Measurements from ENCODE around the gene TUFT1. TPM values are rescaled to one million over a fixed set of nuclear protein-coding genes. Genes with fewer than 3 reads are reported as not detected.

The TUFT1 gene
- total RNA-seq, 1 donor from 2014 or later: 3.6 TPM

DNA sequence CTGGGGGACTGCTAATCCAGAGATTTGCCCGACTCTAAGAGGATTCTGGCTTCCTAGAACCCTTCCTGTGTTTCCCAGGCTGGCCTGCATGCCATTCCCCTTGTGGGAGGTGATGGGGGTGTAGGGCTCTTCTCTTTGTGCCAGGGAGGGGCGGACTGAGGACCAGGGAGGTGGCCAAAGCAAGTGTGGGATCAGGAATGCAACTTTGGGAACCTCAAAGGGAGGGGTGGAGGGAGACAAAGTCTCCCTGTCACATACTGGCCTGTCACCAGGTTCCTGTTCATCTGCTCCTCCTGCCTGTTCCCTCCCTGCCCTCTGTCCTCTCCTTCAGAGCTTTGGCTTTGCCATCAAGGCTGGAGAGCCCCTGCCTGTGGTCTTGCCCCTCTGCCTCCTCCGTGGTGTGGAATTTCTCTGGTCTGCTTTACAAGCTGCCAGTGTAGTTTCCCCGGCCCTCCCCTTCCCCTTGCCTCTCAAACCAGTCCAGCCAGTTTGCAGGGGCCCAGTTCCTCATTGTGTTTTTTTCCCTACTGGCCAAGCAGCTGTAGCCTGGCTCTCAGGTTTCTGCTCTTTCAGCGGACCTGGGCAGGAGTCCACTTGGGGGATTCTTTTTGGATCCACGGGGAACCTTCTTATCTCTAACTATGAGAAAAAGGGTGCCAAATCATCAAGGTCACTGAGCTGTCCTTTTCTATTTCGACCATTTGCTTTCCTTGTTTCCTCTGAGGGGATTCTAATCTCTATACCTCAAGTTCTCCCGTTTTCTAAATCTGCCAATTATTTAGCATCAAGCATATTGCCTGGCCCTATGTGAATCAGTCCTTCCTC lies 27.1 kb upstream of the TUFT1 start:
- intact Hi-C loops (cut with micrococcal nuclease): loop anchor here (10.0 kb wide), 1 partner anchor 48 kb away; no protein-coding TSS in a partner anchor
- Histone ChIP-seq H3K4me3 (no peak overlapping the region), H3K9me3 (replicated peaks) (no peaks in the 10 kb centered on the region), H3K36me3 (no peaks in the 10 kb centered on the region), H3K4me1 (peaks cover 25% of the 10 kb centered on the region), H3K27me3 (ENCODE audit: low read depth) (peaks cover 41% of the 10 kb centered on the region), H3K27ac (replicated peaks) (no peak overlapping the region)
- no peak for DNase-seq
- TF ChIP-seq, protein P1, sequence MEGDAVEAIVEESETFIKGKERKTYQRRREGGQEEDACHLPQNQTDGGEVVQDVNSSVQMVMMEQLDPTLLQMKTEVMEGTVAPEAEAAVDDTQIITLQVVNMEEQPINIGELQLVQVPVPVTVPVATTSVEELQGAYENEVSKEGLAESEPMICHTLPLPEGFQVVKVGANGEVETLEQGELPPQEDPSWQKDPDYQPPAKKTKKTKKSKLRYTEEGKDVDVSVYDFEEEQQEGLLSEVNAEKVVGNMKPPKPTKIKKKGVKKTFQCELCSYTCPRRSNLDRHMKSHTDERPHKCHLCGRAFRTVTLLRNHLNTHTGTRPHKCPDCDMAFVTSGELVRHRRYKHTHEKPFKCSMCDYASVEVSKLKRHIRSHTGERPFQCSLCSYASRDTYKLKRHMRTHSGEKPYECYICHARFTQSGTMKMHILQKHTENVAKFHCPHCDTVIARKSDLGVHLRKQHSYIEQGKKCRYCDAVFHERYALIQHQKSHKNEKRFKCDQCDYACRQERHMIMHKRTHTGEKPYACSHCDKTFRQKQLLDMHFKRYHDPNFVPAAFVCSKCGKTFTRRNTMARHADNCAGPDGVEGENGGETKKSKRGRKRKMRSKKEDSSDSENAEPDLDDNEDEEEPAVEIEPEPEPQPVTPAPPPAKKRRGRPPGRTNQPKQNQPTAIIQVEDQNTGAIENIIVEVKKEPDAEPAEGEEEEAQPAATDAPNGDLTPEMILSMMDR (IDR thresholded peaks at IDR 0.05; ENCODE audit: borderline replicate concordance): no peak

DNA sequence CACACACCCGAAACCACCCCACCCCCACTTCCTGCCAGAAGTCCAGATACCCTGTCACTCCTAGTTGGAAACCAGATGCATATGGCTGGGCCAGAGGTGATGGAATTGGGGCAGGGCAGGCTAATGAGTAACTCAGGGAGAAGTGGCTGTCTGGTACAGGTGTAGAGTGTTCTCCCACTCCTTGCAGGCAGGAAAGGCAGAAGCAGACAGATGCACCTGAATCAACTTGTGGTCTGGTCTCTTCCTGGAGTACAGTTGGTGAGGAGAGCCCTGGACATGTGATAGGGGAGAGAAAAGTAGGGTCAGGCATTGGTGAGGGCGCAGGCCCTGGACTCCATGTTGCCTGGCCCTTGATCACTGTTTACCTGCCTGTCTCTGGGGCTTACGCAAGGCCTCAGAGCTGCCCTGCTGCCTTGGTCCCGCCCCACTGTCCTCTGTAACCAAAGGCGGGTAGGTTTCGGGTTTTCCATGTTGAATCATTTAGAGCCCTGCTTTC lies 26.4 kb upstream of the TUFT1 start:
- Histone ChIP-seq H3K27ac (replicated peaks) (no peak overlapping the region), H3K4me3 (no peak overlapping the region), H3K27me3 (ENCODE audit: low read depth) (peaks cover 41% of the 10 kb centered on the region), H3K36me3 (no peaks in the 10 kb centered on the region), H3K9me3 (replicated peaks) (no peaks in the 10 kb centered on the region), H3K4me1 (peaks cover 25% of the 10 kb centered on the region)
- TF ChIP-seq, protein P1 (IDR thresholded peaks at IDR 0.05; ENCODE audit: borderline replicate concordance): no peak
- intact Hi-C loops (cut with micrococcal nuclease): loop anchor here (10.0 kb wide), 1 partner anchor 49 kb away; no protein-coding TSS in a partner anchor
- no peak for DNase-seq

DNA sequence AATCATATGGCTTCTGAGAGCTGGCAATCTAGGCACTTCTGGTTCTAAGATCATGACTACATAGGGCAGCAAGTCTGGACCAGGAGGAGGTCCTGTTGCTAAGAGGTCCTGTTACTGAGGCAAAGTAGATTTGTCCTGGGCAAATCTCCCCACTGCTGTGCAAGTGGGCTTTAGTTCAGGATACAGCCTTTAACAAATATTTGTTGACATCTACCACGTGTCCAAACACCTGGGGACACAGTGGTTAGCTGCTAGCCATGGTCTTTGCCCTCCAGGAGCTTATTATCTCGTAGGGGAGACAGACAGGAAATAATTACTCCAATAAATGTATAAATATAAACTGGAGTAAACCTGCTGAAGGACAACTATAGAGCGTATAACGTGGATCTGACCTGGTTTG lies 25.7 kb upstream of the TUFT1 start:
- Histone ChIP-seq H3K9me3 (replicated peaks) (no peaks in the 10 kb centered on the region), H3K27me3 (ENCODE audit: low read depth) (peaks cover 41% of the 10 kb centered on the region), H3K4me3 (no peak overlapping the region), H3K36me3 (no peaks in the 10 kb centered on the region), H3K27ac (replicated peaks) (no peak overlapping the region), H3K4me1 (peaks cover 25% of the 10 kb centered on the region)
- TF ChIP-seq, protein P1 (IDR thresholded peaks at IDR 0.05; ENCODE audit: borderline replicate concordance): no peak
- intact Hi-C loops (cut with micrococcal nuclease): loop anchor here (10.0 kb wide), 1 partner anchor 50 kb away; no protein-coding TSS in a partner anchor
- no peak for DNase-seq

DNA sequence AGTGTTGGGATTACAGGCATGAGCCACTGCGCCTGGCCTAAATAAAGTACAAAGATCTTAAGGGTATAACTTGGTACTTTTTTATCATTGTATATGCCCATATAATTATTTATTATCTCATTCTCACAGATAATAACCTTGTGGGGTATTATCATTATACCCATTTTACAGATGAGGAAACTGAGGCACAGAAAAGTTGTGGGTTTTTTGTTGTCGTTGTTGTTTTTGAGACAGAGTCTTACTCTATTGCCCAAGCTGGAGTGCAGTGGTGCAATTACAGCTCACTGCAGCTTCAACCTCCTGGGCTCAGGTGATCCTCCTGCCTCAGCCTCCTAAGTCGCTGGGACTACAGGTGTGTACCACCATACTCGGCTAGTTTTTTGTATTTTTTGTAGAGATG lies 24.8 kb upstream of the TUFT1 start:
- intact Hi-C loops (cut with micrococcal nuclease): loop anchor here (10.0 kb wide), 1 partner anchor 50 kb away; no protein-coding TSS in a partner anchor
- no peaks in the 10 kb centered on the region for H3K9me3 ChIP-seq (replicated peaks)
- H3K4me3 ChIP-seq: no peak overlapping the region
- peaks cover 41% of the 10 kb centered on the region for H3K27me3 ChIP-seq (ENCODE audit: low read depth)
- peaks cover 22% of the 10 kb centered on the region for H3K4me1 ChIP-seq
- H3K27ac ChIP-seq (replicated peaks): no peak overlapping the region
- TF ChIP-seq, protein P1 (IDR thresholded peaks at IDR 0.05; ENCODE audit: borderline replicate concordance): no peak
- no peaks in the 10 kb centered on the region for H3K36me3 ChIP-seq
- no peak for DNase-seq

DNA sequence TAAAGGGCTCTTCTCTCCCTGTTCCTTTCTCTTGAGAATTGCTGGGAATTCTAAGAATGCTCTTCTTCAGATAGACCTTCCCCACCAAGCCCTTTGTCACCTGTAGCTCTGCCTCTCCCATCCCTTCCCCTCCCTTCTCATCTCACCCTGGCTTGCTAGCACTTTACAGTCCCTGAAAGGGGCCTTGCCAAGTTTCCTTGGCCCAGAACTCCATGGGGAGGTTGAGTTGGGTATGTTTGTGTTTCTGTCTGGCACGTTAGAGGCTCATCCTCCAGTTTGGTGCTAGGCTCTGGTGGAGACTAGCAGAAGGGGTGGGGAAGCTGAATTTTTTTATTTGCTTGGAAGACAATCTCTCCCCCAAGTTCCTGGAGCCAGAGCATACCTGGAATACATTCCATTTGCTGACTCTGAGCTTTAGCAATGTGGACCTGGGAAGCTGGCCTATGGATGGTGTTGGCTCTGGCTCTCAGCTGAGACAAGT lies 24.0 kb upstream of the TUFT1 start:
- Histone ChIP-seq H3K9me3 (replicated peaks) (no peaks in the 10 kb centered on the region), H3K36me3 (no peaks in the 10 kb centered on the region), H3K4me3 (no peak overlapping the region), H3K27ac (replicated peaks) (no peak overlapping the region), H3K4me1 (peaks cover 14% of the 10 kb centered on the region), H3K27me3 (ENCODE audit: low read depth) (peaks cover 41% of the 10 kb centered on the region)
- TF ChIP-seq, protein P1 (IDR thresholded peaks at IDR 0.05; ENCODE audit: borderline replicate concordance): no peak
- intact Hi-C loops (cut with micrococcal nuclease): loop anchor here (10.0 kb wide), 1 partner anchor 51 kb away; no protein-coding TSS in a partner anchor
- DNase-seq: no peak
